Measurements from ENCODE around the gene OR5AS1. TPM values are rescaled to one million over a fixed set of nuclear protein-coding genes. Genes with fewer than 3 reads are reported as not detected.

OR5AS1 gene
- total RNA-seq, 1 experiment from 2014 or later, result not detected

DNA sequence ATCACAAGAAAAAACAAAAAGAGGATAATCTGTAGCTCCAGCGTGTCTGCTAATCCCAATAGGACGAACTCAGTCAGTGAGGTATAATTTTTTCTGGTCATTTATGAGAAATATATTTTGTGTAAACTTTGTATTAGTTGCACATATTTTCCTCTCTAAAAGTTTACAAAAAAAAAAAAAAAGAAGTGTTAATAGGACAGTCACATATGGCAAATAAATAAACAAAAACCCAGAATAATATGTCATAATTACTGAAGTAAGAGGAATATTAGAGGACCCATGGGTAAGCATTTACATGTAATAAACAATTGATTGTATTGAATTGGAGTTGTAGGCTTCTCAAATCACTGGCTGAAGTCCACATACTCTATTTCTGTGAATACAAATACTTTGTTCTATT is 32.9 kb upstream of the OR5AS1 start, which contains the start of gene OR5F1 (continued):
- TF ChIP-seq GABPB1 (CRISPR knock-in tag; IDR thresholded peaks at IDR 0.05) (no peak), ZNF396 (CRISPR knock-in tag; IDR thresholded peaks at IDR 0.05; ENCODE audit: borderline replicate concordance) (no peak)

DNA sequence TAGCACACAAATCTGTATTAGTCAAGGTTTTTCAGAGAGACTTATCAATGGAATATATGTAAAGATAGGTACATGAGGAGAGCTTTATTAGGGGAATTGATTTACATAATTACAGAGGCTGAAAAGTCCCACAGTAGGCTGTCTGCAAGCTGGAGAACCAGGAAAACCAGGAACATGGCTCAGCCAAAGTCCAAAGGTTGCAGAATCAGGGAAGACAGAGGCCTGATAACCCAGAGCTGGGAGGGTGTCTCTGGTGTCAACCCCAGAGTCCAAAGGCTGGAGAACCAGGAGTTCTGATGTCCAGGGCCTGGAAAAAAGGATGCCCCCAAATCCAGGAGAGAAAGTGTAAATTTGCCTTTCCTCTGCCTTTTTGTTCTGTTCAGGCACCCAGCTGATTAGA is 16.7 kb upstream of the OR5AS1 start:
- no peaks in the 10 kb centered on the region for H3K4me1 Mint-ChIP-seq
- ChIA-PET CTCF (no interaction called here), POLR2A (no interaction called here)
- no peak overlapping the region for H3K27ac Mint-ChIP-seq
- H3K27me3 Mint-ChIP-seq (ENCODE audit: low read depth), result no peaks in the 10 kb centered on the region
- H3K36me3 Mint-ChIP-seq, result peaks cover 2% of the 10 kb centered on the region; the same call in 1 of the 2 replicates
- ATAC-seq (no peak), DNase-seq (ENCODE audit: low spot score) (no peak)
- TF ChIP-seq ZNF416 (CRISPR knock-in tag; IDR thresholded peaks at IDR 0.05), result no peak
- TF ChIP-seq GRHL2 (CRISPR knock-in tag; IDR thresholded peaks at IDR 0.05; ENCODE audit: insufficient replicate concordance, severe bottlenecking), result no peak
- no peak for TF ChIP-seq ETV6 (CRISPR knock-in tag; IDR thresholded peaks at IDR 0.05)
- TF ChIP-seq, protein P1, sequence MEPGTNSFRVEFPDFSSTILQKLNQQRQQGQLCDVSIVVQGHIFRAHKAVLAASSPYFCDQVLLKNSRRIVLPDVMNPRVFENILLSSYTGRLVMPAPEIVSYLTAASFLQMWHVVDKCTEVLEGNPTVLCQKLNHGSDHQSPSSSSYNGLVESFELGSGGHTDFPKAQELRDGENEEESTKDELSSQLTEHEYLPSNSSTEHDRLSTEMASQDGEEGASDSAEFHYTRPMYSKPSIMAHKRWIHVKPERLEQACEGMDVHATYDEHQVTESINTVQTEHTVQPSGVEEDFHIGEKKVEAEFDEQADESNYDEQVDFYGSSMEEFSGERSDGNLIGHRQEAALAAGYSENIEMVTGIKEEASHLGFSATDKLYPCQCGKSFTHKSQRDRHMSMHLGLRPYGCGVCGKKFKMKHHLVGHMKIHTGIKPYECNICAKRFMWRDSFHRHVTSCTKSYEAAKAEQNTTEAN (CRISPR knock-in tag; IDR thresholded peaks at IDR 0.05), result no peak
- TF ChIP-seq, protein P2, sequence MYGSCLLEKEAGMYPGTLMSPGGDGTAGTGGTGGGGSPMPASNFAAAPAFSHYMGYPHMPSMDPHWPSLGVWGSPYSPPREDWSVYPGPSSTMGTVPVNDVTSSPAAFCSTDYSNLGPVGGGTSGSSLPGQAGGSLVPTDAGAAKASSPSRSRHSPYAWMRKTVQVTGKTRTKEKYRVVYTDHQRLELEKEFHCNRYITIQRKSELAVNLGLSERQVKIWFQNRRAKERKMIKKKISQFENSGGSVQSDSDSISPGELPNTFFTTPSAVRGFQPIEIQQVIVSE (CRISPR knock-in tag; IDR thresholded peaks at IDR 0.05; ENCODE audit: borderline replicate concordance), result no peak
- no peak for TF ChIP-seq KAT7 (CRISPR knock-in tag; IDR thresholded peaks at IDR 0.05; ENCODE audit: borderline replicate concordance)
- TF ChIP-seq ESRRA (CRISPR knock-in tag; IDR thresholded peaks at IDR 0.05; ENCODE audit: borderline replicate concordance), result no peak
- TF ChIP-seq, protein P3, sequence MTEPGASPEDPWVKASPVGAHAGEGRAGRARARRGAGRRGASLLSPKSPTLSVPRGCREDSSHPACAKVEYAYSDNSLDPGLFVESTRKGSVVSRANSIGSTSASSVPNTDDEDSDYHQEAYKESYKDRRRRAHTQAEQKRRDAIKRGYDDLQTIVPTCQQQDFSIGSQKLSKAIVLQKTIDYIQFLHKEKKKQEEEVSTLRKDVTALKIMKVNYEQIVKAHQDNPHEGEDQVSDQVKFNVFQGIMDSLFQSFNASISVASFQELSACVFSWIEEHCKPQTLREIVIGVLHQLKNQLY (CRISPR knock-in tag; IDR thresholded peaks at IDR 0.05), result no peak
- TF ChIP-seq, protein P4, sequence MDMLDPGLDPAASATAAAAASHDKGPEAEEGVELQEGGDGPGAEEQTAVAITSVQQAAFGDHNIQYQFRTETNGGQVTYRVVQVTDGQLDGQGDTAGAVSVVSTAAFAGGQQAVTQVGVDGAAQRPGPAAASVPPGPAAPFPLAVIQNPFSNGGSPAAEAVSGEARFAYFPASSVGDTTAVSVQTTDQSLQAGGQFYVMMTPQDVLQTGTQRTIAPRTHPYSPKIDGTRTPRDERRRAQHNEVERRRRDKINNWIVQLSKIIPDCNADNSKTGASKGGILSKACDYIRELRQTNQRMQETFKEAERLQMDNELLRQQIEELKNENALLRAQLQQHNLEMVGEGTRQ (CRISPR knock-in tag; IDR thresholded peaks at IDR 0.05), result no peak
- no peak for TF ChIP-seq NR1H2 (CRISPR knock-in tag; IDR thresholded peaks at IDR 0.05)
- TF ChIP-seq FOXK1 (CRISPR knock-in tag; IDR thresholded peaks at IDR 0.05), result no peak
- TF ChIP-seq, protein P5, sequence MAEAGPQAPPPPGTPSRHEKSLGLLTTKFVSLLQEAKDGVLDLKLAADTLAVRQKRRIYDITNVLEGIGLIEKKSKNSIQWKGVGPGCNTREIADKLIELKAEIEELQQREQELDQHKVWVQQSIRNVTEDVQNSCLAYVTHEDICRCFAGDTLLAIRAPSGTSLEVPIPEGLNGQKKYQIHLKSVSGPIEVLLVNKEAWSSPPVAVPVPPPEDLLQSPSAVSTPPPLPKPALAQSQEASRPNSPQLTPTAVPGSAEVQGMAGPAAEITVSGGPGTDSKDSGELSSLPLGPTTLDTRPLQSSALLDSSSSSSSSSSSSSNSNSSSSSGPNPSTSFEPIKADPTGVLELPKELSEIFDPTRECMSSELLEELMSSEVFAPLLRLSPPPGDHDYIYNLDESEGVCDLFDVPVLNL (CRISPR knock-in tag; IDR thresholded peaks at IDR 0.05; ENCODE audit: borderline replicate concordance, low read depth), result no peak
- TF ChIP-seq TEAD4 (CRISPR knock-in tag; IDR thresholded peaks at IDR 0.05), result no peak
- TF ChIP-seq CREM (CRISPR knock-in tag; IDR thresholded peaks at IDR 0.05), result no peak
- TF ChIP-seq HMGA2 (CRISPR knock-in tag; IDR thresholded peaks at IDR 0.05), result no peak
- no peak for TF ChIP-seq ZNF671 (CRISPR knock-in tag; IDR thresholded peaks at IDR 0.05)
- TF ChIP-seq, protein P6, sequence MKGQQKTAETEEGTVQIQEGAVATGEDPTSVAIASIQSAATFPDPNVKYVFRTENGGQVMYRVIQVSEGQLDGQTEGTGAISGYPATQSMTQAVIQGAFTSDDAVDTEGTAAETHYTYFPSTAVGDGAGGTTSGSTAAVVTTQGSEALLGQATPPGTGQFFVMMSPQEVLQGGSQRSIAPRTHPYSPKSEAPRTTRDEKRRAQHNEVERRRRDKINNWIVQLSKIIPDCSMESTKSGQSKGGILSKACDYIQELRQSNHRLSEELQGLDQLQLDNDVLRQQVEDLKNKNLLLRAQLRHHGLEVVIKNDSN (CRISPR knock-in tag; IDR thresholded peaks at IDR 0.05), result no peak
- TF ChIP-seq, protein P7, sequence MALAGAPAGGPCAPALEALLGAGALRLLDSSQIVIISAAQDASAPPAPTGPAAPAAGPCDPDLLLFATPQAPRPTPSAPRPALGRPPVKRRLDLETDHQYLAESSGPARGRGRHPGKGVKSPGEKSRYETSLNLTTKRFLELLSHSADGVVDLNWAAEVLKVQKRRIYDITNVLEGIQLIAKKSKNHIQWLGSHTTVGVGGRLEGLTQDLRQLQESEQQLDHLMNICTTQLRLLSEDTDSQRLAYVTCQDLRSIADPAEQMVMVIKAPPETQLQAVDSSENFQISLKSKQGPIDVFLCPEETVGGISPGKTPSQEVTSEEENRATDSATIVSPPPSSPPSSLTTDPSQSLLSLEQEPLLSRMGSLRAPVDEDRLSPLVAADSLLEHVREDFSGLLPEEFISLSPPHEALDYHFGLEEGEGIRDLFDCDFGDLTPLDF (CRISPR knock-in tag; IDR thresholded peaks at IDR 0.05), result no peak
- H3K4me3 Mint-ChIP-seq, result no peak overlapping the region
- H3K9me3 Mint-ChIP-seq, result peaks cover 14% of the 10 kb centered on the region

All from WTC11 (cell line).